K562 (cell line): ENCODE data around the gene LAMB4. TPM values are rescaled to one million over a fixed set of nuclear protein-coding genes. Genes with fewer than 3 reads are reported as not detected.

Experiments used
- ATAC-seq: fragments of 200-7000 bp; cut with Tn5 transposase; 3 replicates; pipeline ENCODE4 v1.9.1; 2020; ENCODE audit warnings: moderate library complexity
- BruUV-seq: library from RNA; stranded (reverse); fragments of 400-500 nt; replicated peaks from 2 replicates; lab custom pipeline; 2021; lab: Mats Ljungman, UMichigan
- CTCF ChIA-PET: fragments of 300-600 bp; formaldehyde crosslinking; extraction: SDS; loops from one replicate; lab custom pipeline; 2021; ENCODE audit warnings: low intra/inter-chr PET ratio; lab: Yijun Ruan, JAX
- POLR2A ChIA-PET: fragments of 300-600, 350-650 bp; sonication (Branson Sonifier 250); formaldehyde crosslinking; extraction: SDS; loops from one replicate; lab custom pipeline; 2021; ENCODE audit warnings: antibody characterized with exemption, inconsistent platforms; lab: Yijun Ruan, JAX
- DNase-seq, 4 experiments: peaks; one replicate each; pipeline versions ENCODE4 v3.0.0 to v3.0.0-alpha.2; 2011 to 2018; ENCODE audit warnings: low spot score in 3 of 4, mixed read lengths in 3 of 4; ENCODE audit errors: extremely low read depth in 1 of 4
- FAIRE-seq: peaks from 2 replicates; lab custom pipeline; 2011; peaks lifted over from hg19 to GRCh38; lab: Jason Lieb, UNC
- H2AFZ ChIP-seq: 2 replicates; pipeline ENCODE4 v1.6.0; 2011; ENCODE audit warnings: low read depth, low read length, control low read depth, inconsistent platforms
- H3K27ac ChIP-seq: fragments of 200-600 bp; 3 replicates; pipeline ENCODE4 v1.8.0; 2011; ENCODE audit warnings: low read depth, mild to moderate bottlenecking, control low read depth, inconsistent platforms, low read length, moderate library complexity, mixed read lengths; ENCODE audit errors: extremely low read depth
- H3K27me3 ChIP-seq, 2 experiments: fragments of 300-600 bp in 1 of 2; 2 replicates in 1 of 2; 3 replicates in 1 of 2; pipeline versions ENCODE4 v1.6.0 to v1.8.0; 2011; ENCODE audit warnings: inconsistent platforms in 2 of 2, low read length in 2 of 2, mild to moderate bottlenecking in 1 of 2, mixed read lengths in 1 of 2, moderate library complexity in 1 of 2; ENCODE audit not compliant: control insufficient read depth in 2 of 2, insufficient read depth in 2 of 2
- H3K36me3 ChIP-seq: fragments of 300-600 bp; 3 replicates; pipeline ENCODE4 v1.8.0; 2011; ENCODE audit warnings: mild to moderate bottlenecking, low read length, inconsistent platforms; ENCODE audit not compliant: control insufficient read depth, insufficient read depth
- H3K4me1 ChIP-seq, 2 experiments: fragments of 200-600 bp in 1 of 2; replicated peaks in 1 of 2; 2 replicates in 1 of 2; 3 replicates in 1 of 2; pipeline versions ENCODE4 v1.5.1 to v1.8.0; 2011; ENCODE audit warnings: inconsistent platforms in 2 of 2, low read length in 2 of 2, mild to moderate bottlenecking in 1 of 2, mixed read lengths in 1 of 2, moderate library complexity in 1 of 2; ENCODE audit not compliant: control insufficient read depth in 2 of 2, insufficient read depth in 2 of 2
- H3K4me2 ChIP-seq: 2 replicates; pipeline ENCODE4 v1.6.1; 2011; ENCODE audit warnings: low read length, control low read depth, inconsistent platforms, mixed read lengths; ENCODE audit not compliant: insufficient read depth
- H3K4me3 ChIP-seq: fragments of 200-600 bp; sonication (generic), shearing (Covaris generic); 2 replicates; pipeline ENCODE4 v1.5.1; 2016; ENCODE audit warnings: control low read depth, inconsistent platforms
- H3K79me2 ChIP-seq: fragments of 200-600 bp; 3 replicates; pipeline ENCODE4 v1.8.0; 2011; ENCODE audit warnings: low read length, inconsistent platforms; ENCODE audit not compliant: control insufficient read depth, insufficient read depth
- H3K9ac ChIP-seq, 2 experiments: 2 replicates each; pipeline versions ENCODE4 v1.6.0 to v1.6.1; 2011; ENCODE audit warnings: low read depth in 2 of 2, low read length in 2 of 2, control low read depth in 1 of 2, inconsistent platforms in 1 of 2, mild to moderate bottlenecking in 1 of 2, mixed read lengths in 1 of 2; ENCODE audit not compliant: insufficient read depth in 1 of 2
- H3K9me1 ChIP-seq: one replicate; pipeline ENCODE4 v1.6.0; 2011; ENCODE audit warnings: inconsistent platforms, mild to moderate bottlenecking, low read length, moderate library complexity; ENCODE audit not compliant: control insufficient read depth, insufficient read depth
- H3K9me3 ChIP-seq: replicated peaks from 2 replicates; pipeline ENCODE4 v1.5.1; 2011; ENCODE audit warnings: low read depth, low read length, inconsistent platforms; ENCODE audit not compliant: control insufficient read depth, insufficient read depth
- H4K20me1 ChIP-seq: replicated peaks from 2 replicates; pipeline ENCODE4 v1.6.1; 2011; ENCODE audit warnings: low read length, inconsistent platforms, mixed read lengths; ENCODE audit not compliant: control insufficient read depth, insufficient read depth
- HDAC1 ChIP-seq, 2 experiments: fragments of 450-650 bp; IDR thresholded peaks; 2 replicates each; pipeline ENCODE4 v1.6.1; 2016 to 2017; ENCODE audit warnings: inconsistent platforms in 1 of 2, mild to moderate bottlenecking in 1 of 2, moderate library complexity in 1 of 2
- HLTF ChIP-seq: fragments of 450-650 bp; IDR thresholded peaks from 2 replicates; pipeline ENCODE4 v1.6.1; 2016
- LCOR ChIP-seq: sonication (generic); formaldehyde crosslinking; IDR thresholded peaks from 2 replicates; pipeline ENCODE4 v1.8.0; 2022; ENCODE audit warnings: mild to moderate bottlenecking, missing genetic modification reagents
- MTF1 ChIP-seq: fragments of 250-450 bp; sonication (Bioruptor Pico); IDR thresholded peaks from 2 replicates; pipeline ENCODE4 v1.9.0; 2021; ENCODE audit warnings: moderate library complexity, mild to moderate bottlenecking, inconsistent platforms, borderline replicate concordance
- NFIX ChIP-seq: fragments of 250-450 bp; sonication (Bioruptor Pico); IDR thresholded peaks from 2 replicates; pipeline ENCODE4 v1.4.0; 2020; ENCODE audit warnings: low read depth, mild to moderate bottlenecking, moderate library complexity
- PHTF2 ChIP-seq: fragments of 250-450 bp; sonication (Bioruptor Pico); IDR thresholded peaks from 2 replicates; pipeline ENCODE4 v1.5.0; 2021; ENCODE audit warnings: mild to moderate bottlenecking
- PTTG1 ChIP-seq: fragments of 450-650 bp; IDR thresholded peaks from 2 replicates; pipeline ENCODE4 v1.6.1; 2016; ENCODE audit warnings: low read depth, mild to moderate bottlenecking, missing genetic modification characterization, missing compliant biosample characterization
- RUNX1 ChIP-seq: sonication (generic); IDR thresholded peaks from 2 replicates; pipeline ENCODE4 v1.6.1; 2016; ENCODE audit warnings: antibody characterized with exemption, low read depth
- SMARCA4 ChIP-seq: fragments of 450-650 bp; IDR thresholded peaks from 2 replicates; pipeline ENCODE4 v1.6.1; 2016
- SPI1 ChIP-seq: IDR thresholded peaks from 2 replicates; pipeline ENCODE4 v1.6.1; 2011; ENCODE audit warnings: low read depth, low read length, control low read depth, borderline replicate concordance
- THRAP3 ChIP-seq: fragments of 450-650 bp; IDR thresholded peaks from 2 replicates; pipeline ENCODE4 v1.6.1; 2016; ENCODE audit warnings: mild to moderate bottlenecking, inconsistent platforms, borderline replicate concordance
- ZNF184 ChIP-seq: sonication (generic); formaldehyde crosslinking; IDR thresholded peaks from 2 replicates; pipeline ENCODE4 v1.5.0; 2020; ENCODE audit warnings: missing genetic modification reagents
- ZNF282 ChIP-seq: sonication (generic); formaldehyde crosslinking; IDR thresholded peaks from 2 replicates; pipeline ENCODE4 v1.8.1; 2023; ENCODE audit warnings: missing genetic modification reagents
- ZNF316 ChIP-seq: fragments of 450-650 bp; IDR thresholded peaks from 2 replicates; pipeline ENCODE4 v1.6.1; 2016
- WGBS: fragments of 100-300 bp; shearing (Covaris generic); methylation state at CpG from one replicate; pipeline ENCODE4 v1.1.6; 2016; ENCODE audit warnings: low coverage, mixed read lengths; ENCODE audit not compliant: insufficient coverage; ENCODE audit errors: missing lambda C conversion rate; 5-methylcytosine and 5-hydroxymethylcytosine counted together
- in situ Hi-C: fragments of 300-500 bp; cut with MboI; formaldehyde crosslinking; loops from 4 replicates; pipeline ENCODE4 v1.15.0; 2018; ENCODE audit warnings: inconsistent platforms, mixed read lengths
- intact Hi-C: fragments of 100-400 bp; cut with micrococcal nuclease; formaldehyde crosslinking; loops from 2 replicates; pipeline ENCODE4 v1.14.2; 2022
- polyA plus RNA-seq, 8 experiments: library from polyadenylated mRNA; depleted of rRNA in 4 of 8; stranded (reverse) in 5 of 8; unstranded in 3 of 8; fragments of >200 nt; fragmentation: Nextera tagmentation in 2 of 8; fragmentation: Illumina TruSeq in 1 of 8; extraction: Ambion mirVana in 2 of 8; extraction: Trizol in 1 of 8; gene quantifications; 2 replicates each; pipeline versions ENCODE4 v1.2.1 to v1.2.3, GENCODE V29; 2011 to 2014; ENCODE audit warnings: inconsistent platforms in 1 of 8, missing spikeins in 1 of 8
- total RNA-seq, 7 experiments: library from RNA; depleted of rRNA in 6 of 7; stranded (reverse); fragments of >200 nt in 6 of 7; fragmentation: Illumina TruSeq in 2 of 7; extraction: Trizol in 2 of 7; gene quantifications; 2 replicates each; pipeline versions ENCODE4 v1.2.1 to v1.2.3, GENCODE V29; 2011 to 2021; ENCODE audit warnings: low replicate concordance in 1 of 7
- TF ChIP-seq, protein P1 (sequence below): IDR thresholded peaks from 2 replicates; pipeline ENCODE4 v1.6.1; 2016; ENCODE audit warnings: missing genetic modification characterization, missing compliant biosample characterization
- TF ChIP-seq, protein P2 (sequence below), 2 experiments: fragments of 450-650 bp in 1 of 2; sonication (generic) in 1 of 2; formaldehyde crosslinking; conservative IDR thresholded peaks; 2 replicates each; pipeline versions ENCODE4 v1.4.0 to v1.8.1; 2020 to 2022; ENCODE audit warnings: mild to moderate bottlenecking in 1 of 2, missing genetic modification reagents in 1 of 2
- TF ChIP-seq, protein P3 (sequence below), 2 experiments: fragments of 200-800 bp in 1 of 2; sonication (Bioruptor generic) in 1 of 2; sonication (generic) in 1 of 2; formaldehyde crosslinking in 1 of 2; IDR thresholded peaks in 1 of 2; conservative IDR thresholded peaks in 1 of 2; 2 replicates each; pipeline versions ENCODE4 v1.5.0 to v1.6.1; 2016 to 2020; ENCODE audit warnings: missing compliant biosample characterization in 1 of 2, missing genetic modification characterization in 1 of 2, missing genetic modification reagents in 1 of 2

The LAMB4 gene
- total and polyA plus RNA-seq, 9 of the 15 experiments (the other 6 are each of a cell fraction or from before 2014, with no cell fraction given): 0.06 to 0.13 (median 0.07) TPM; not detected in 6

DNA sequence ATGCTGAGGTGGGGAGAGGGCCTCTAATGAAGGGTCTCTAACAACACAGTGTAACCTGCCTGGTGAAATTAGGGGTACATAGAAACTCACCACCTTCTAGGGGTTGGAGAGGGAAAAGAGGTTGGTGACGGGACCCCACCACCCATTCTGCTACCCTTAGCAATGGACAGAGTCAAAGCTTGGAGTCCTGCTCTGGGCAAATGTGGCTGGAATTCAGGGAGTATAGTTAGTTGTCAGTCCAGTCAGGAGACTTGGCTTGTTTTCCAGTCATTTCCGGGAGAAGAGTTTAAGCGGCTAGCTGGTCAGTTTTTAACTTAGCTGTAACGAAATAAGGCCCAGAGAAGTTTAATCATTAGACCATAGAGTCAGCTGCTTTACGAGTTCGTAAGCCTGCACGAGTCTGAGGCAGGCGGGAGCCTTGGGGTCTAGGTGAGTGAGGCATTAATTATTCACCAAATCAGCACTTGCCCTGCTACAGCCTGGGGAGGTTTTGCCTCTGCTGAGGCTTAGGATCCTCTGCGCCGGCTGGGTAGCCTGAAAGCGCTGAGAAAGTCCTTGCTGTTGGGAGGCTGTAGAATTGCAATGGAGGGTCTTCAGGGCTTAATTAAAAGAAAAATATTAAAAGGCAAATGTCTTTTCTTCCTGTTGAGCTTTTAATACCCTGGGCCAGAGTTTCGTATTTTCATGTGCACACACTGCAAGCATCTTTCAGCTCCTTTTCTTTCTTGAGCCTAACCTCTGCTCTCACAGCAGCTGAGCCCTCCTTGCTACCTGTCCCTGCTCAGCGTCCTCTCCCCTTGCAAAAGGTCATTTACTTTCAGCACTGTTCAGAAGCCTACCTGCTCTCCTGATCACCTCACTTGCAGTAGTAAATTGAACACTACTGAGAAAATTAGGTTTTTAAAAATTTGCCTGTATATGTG lies 125.7 kb downstream of the LAMB4 start (continued):
- TF ChIP-seq, protein P1, sequence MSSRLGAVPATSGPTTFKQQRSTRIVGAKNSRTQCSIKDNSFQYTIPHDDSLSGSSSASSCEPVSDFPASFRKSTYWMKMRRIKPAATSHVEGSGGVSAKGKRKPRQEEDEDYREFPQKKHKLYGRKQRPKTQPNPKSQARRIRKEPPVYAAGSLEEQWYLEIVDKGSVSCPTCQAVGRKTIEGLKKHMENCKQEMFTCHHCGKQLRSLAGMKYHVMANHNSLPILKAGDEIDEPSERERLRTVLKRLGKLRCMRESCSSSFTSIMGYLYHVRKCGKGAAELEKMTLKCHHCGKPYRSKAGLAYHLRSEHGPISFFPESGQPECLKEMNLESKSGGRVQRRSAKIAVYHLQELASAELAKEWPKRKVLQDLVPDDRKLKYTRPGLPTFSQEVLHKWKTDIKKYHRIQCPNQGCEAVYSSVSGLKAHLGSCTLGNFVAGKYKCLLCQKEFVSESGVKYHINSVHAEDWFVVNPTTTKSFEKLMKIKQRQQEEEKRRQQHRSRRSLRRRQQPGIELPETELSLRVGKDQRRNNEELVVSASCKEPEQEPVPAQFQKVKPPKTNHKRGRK (tag): no peak
- no peak for TF ChIP-seq ZNF282 (CRISPR knock-in tag)
- TF ChIP-seq HLTF: no peak
- TF ChIP-seq, protein P2, sequence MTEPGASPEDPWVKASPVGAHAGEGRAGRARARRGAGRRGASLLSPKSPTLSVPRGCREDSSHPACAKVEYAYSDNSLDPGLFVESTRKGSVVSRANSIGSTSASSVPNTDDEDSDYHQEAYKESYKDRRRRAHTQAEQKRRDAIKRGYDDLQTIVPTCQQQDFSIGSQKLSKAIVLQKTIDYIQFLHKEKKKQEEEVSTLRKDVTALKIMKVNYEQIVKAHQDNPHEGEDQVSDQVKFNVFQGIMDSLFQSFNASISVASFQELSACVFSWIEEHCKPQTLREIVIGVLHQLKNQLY (CRISPR knock-in tag; conservative IDR thresholded peaks at IDR 0.05): no peak
- TF ChIP-seq SMARCA4: no peak
- no peak for TF ChIP-seq ZNF316

DNA sequence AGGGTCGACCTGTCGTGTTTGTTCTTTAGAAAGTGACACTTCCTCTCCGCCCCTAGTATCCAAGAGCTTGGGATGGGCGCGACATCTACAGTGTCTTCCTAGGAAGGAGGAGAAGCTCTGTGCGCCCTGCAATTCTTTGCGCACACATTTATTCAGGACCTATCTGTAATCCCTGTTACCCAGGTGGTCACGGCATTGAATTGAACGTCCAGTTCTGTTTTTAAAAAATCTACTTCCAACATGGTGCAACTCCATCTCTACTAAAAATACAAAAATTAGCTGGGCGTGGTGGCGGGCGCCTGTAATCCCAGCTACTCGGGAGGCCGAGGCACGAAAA lies 126.6 kb downstream of the LAMB4 start:
- intact Hi-C loops (no loop called here), in situ Hi-C loops (no loop called here)
- Histone ChIP-seq H2AFZ (peak overlapping the region; percentile 86), H3K4me3 (peak overlapping the region; percentile 52), H3K27me3 (peaks cover 0 to 4% of the 10 kb centered on the region in 2 experiments; a peak in 2 of 5 replicates), H3K9me1 (no peaks in the 10 kb centered on the region), H3K79me2 (no peaks in the 10 kb centered on the region), H3K27ac (no peak overlapping the region; the same call in 2 of the 3 replicates), H3K4me2 (peak overlapping the region; percentile 71), H3K4me1 (peaks cover 10 to 27% of the 10 kb centered on the region in 2 experiments; a peak in 4 of 5 replicates), H3K36me3 (no peaks in the 10 kb centered on the region), H4K20me1 (no peaks in the 10 kb centered on the region), H3K9me3 (no peaks in the 10 kb centered on the region; the same call in 1 of the 2 replicates), H3K9ac (peak overlapping the region; percentile 63 to 92; a peak in 3 of 4 replicates)
- BruUV-seq: no TSS peak
- DNase-seq (no peak), ATAC-seq (no peak), FAIRE-seq (no peak)
- ChIA-PET CTCF (no interaction called here), POLR2A (interaction anchor here (0.7 to 1.3 kb wide), 2 partner anchors 21 to 200 kb away, joined by 3 read pairs; no protein-coding TSS in a partner anchor)
- whole genome bisulfite sequencing: 72% methylated on average over 15 of the region's 15 CpGs
- TF ChIP-seq SPI1 (0 out of 2 replicates have a peak, but pooled peaks have one; percentile 27), NFIX (no peak), ZNF184 (CRISPR knock-in tag) (no peak), LCOR (no peak), PHTF2 (no peak), RUNX1 (no peak), HDAC1 (IDR thresholded peaks at IDR 0.05) (0 out of 4 replicates have a peak, but pooled peaks of 1 of the 2 experiments have one; percentile 11), MTF1 (no peak), THRAP3 (0 out of 2 replicates have a peak, but pooled peaks have one; percentile 44), PTTG1 (tag) (no peak)
- TF ChIP-seq, protein P3, sequence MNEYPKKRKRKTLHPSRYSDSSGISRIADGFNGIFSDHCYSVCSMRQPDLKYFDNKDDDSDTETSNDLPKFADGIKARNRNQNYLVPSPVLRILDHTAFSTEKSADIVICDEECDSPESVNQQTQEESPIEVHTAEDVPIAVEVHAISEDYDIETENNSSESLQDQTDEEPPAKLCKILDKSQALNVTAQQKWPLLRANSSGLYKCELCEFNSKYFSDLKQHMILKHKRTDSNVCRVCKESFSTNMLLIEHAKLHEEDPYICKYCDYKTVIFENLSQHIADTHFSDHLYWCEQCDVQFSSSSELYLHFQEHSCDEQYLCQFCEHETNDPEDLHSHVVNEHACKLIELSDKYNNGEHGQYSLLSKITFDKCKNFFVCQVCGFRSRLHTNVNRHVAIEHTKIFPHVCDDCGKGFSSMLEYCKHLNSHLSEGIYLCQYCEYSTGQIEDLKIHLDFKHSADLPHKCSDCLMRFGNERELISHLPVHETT (CRISPR knock-in tag; conservative IDR thresholded peaks at IDR 0.05 in 1 of 2, IDR thresholded peaks at IDR 0.05 in 1 of 2): no peak
